ENCODE results near the gene TAF4.
"Not testable (repeated sequence)": the region's sequence is repeated elsewhere in the genome, so short reads cannot be mapped to it uniquely, and the experiment has no call there.

Gene TAF4

DNA sequence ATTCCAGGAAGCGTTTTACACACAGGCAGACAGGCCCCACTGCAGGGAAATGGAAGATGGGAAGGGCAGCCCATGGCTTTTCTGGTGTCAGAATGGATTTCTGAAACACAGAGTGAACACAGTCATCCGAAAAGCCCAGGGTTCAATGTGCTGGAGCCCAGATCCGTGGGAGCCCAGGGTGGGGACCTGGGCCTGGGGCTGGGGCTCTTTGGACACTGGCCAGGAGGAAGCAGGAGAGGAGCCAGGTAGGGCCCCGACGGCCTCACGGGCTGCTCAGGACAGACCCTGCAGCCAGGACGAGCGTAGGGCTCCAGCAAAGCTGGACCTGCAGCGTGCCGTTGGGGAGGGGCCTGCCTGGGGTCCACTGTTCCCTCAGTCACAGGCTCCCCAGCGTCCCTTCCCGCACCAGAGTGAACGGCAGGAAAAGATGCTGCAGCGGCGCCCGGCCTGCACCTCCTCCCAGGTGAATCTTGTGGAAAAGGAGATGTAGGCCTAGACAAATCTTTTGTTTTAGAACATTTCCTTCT is 32.3 kb upstream of the TAF4 start:
- H3K36me3 ChIP-seq (ENCODE audit: insufficient read depth, low read length) = no peaks in the 10 kb centered on the region
- H3K4me1 ChIP-seq (ENCODE audit: control insufficient read depth, insufficient read depth, low read length, unreplicated experiment) = no peaks in the 10 kb centered on the region
- peaks cover 12% of the 10 kb centered on the region; the same call in 1 of the 2 replicates for H3K27me3 ChIP-seq (ENCODE audit: insufficient read depth, low read length)
- no peak overlapping the region for H3K27ac ChIP-seq (ENCODE audit: low read depth, low read length)
- no peak overlapping the region for H3K4me3 ChIP-seq (ENCODE audit: low read depth, low read length)
- H3K79me2 ChIP-seq (ENCODE audit: control insufficient read depth, insufficient read depth, low read length, unreplicated experiment) = no peaks in the 10 kb centered on the region
- H2AFZ ChIP-seq (ENCODE audit: low read length, unreplicated experiment) = no peak overlapping the region

GRCh38 chr20:62096421-62097380 is 31.0 kb upstream of the TAF4 start:
- no peak overlapping the region for H2AFZ ChIP-seq (ENCODE audit: low read length, unreplicated experiment)
- no peak overlapping the region for H3K4me3 ChIP-seq (ENCODE audit: low read depth, low read length)
- no peaks in the 10 kb centered on the region for H3K4me1 ChIP-seq (ENCODE audit: control insufficient read depth, insufficient read depth, low read length, unreplicated experiment)
- peaks cover 10% of the 10 kb centered on the region; the same call in 1 of the 2 replicates for H3K27me3 ChIP-seq (ENCODE audit: insufficient read depth, low read length)
- no peaks in the 10 kb centered on the region for H3K79me2 ChIP-seq (ENCODE audit: control insufficient read depth, insufficient read depth, low read length, unreplicated experiment)
- H3K27ac ChIP-seq (ENCODE audit: low read depth, low read length) = no peak overlapping the region
- no peaks in the 10 kb centered on the region for H3K36me3 ChIP-seq (ENCODE audit: insufficient read depth, low read length)

DNA sequence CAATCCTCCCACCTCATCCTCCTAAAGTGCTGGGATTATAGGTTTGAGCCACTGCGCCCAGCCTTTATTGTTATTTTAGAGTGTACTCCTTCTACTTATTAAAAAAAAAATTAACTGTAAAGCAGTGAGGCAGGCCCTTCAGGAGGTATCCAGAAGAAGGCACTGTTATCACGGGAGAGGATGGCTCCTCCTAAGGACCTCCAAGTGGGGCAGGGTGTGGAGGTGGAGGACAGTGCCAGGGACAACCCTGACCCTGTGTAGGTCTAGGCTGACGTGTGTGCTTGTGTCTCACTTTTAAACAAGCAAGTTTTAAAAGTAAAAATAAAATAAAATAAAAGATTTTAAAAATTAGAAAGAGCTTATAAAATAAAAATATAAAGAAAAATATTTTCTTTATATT is 23.7 kb upstream of the TAF4 start:
- H3K36me3 ChIP-seq (ENCODE audit: insufficient read depth, low read length) = no peaks in the 10 kb centered on the region
- H3K79me2 ChIP-seq (ENCODE audit: control insufficient read depth, insufficient read depth, low read length, unreplicated experiment) = no peaks in the 10 kb centered on the region
- H3K27me3 ChIP-seq (ENCODE audit: insufficient read depth, low read length) = peaks cover 30% of the 10 kb centered on the region
- no peak overlapping the region for H2AFZ ChIP-seq (ENCODE audit: low read length, unreplicated experiment)
- H3K4me1 ChIP-seq (ENCODE audit: control insufficient read depth, insufficient read depth, low read length, unreplicated experiment) = peaks cover 3% of the 10 kb centered on the region
- no peak overlapping the region for H3K4me3 ChIP-seq (ENCODE audit: low read depth, low read length)
- H3K27ac ChIP-seq (ENCODE audit: low read depth, low read length) = no peak overlapping the region

DNA sequence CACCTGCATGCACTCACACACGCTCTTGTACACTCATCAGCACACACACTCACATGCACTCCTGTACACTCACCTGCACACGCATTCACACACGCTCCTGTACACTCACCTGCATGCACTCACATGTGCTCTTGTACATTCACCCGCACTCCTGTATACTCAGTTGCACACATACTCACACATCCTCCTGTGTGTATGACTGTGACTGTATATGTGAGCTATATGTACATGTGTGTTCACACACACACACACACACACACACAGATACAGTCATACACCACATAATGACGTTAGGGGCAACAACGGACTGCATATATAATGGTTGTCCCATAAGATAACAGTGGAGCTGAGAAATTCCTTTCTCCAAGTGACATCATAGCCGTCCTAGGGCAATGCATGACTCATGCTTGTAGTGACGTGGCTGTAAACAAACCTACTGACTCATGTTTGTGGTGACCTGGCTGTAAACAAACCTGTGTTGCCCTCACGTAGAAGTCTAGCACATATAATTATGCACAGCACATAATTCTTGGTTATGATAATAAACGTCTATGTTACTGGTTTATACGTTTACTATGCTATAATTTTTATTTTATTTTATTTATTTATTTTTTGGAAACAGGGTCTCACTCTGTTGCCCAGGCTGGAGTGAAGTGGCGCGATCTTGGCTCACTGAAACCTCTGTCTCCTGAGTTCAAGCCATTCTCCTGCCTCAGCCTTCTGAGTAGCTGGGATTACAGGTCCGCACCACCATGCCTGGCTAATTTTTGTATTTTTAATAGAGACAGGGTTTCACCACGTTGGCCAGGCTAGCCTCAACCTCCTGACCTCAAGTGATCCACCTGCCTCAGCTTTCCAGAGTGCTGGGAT is 22.8 kb upstream of the TAF4 start:
- Histone ChIP-seq H3K27me3 (ENCODE audit: insufficient read depth, low read length) (peaks cover 25% of the 10 kb centered on the region), H3K36me3 (ENCODE audit: insufficient read depth, low read length) (no peaks in the 10 kb centered on the region), H3K79me2 (ENCODE audit: control insufficient read depth, insufficient read depth, low read length, unreplicated experiment) (no peaks in the 10 kb centered on the region), H3K27ac (ENCODE audit: low read depth, low read length) (no peak overlapping the region), H2AFZ (ENCODE audit: low read length, unreplicated experiment) (no peak overlapping the region), H3K4me1 (ENCODE audit: control insufficient read depth, insufficient read depth, low read length, unreplicated experiment) (peaks cover 3% of the 10 kb centered on the region), H3K4me3 (ENCODE audit: low read depth, low read length) (no peak overlapping the region)

GRCh38 chr20:62087632-62088031 is 22.0 kb upstream of the TAF4 start:
- Histone ChIP-seq H3K4me3 (ENCODE audit: low read depth, low read length) (no peak overlapping the region), H3K4me1 (ENCODE audit: control insufficient read depth, insufficient read depth, low read length, unreplicated experiment) (peaks cover 3% of the 10 kb centered on the region), H2AFZ (ENCODE audit: low read length, unreplicated experiment) (no peak overlapping the region), H3K36me3 (ENCODE audit: insufficient read depth, low read length) (no peaks in the 10 kb centered on the region), H3K27ac (ENCODE audit: low read depth, low read length) (no peak overlapping the region), H3K79me2 (ENCODE audit: control insufficient read depth, insufficient read depth, low read length, unreplicated experiment) (no peaks in the 10 kb centered on the region), H3K27me3 (ENCODE audit: insufficient read depth, low read length) (peaks cover 30% of the 10 kb centered on the region)

DNA sequence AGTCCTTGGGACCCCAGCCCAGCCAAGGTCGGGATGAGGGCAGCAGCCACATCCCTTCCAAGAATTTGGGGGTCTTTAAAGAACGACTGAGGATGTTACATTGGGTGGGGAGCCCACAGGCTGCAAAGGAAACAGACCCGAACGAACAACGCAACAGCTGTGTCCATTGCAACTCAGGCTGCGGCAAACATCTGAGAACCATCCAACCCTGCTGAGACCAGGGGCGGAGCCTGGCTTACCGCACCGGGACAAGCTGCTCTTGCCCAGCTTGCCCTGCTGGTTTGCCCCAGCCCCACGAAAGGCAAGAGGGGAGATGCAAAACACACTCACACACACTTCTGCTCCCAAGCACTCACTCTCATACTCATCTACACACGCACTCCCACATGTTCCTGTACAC is 21.5 kb upstream of the TAF4 start:
- Histone ChIP-seq H3K4me3 (ENCODE audit: low read depth, low read length) (no peak overlapping the region), H3K27ac (ENCODE audit: low read depth, low read length) (no peak overlapping the region), H3K79me2 (ENCODE audit: control insufficient read depth, insufficient read depth, low read length, unreplicated experiment) (no peaks in the 10 kb centered on the region), H3K36me3 (ENCODE audit: insufficient read depth, low read length) (no peaks in the 10 kb centered on the region), H3K27me3 (ENCODE audit: insufficient read depth, low read length) (peaks cover 31% of the 10 kb centered on the region), H3K4me1 (ENCODE audit: control insufficient read depth, insufficient read depth, low read length, unreplicated experiment) (peaks cover 3% of the 10 kb centered on the region), H2AFZ (ENCODE audit: low read length, unreplicated experiment) (no peak overlapping the region)

DNA sequence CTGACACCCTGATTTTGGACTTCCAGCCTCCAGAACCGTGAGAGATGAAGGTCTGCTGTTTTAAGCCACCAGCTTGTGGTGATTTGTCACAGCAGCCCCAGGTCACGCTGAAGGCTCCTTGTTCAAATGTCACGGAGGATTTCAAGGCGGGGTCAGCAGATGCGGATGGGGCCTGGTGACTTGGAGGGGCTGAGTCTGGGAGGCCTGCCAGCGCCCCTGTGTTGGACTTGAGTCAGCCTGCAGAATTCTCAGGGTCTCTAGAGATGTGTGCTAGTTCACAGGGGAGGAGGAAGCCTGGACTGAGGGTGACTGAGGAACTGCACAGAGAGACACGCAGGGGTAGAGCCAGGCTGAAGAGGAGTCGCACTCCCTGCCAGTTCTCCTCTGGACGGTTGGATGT is 19.5 kb upstream of the TAF4 start:
- H3K4me3 ChIP-seq (ENCODE audit: low read depth, low read length) = no peak overlapping the region
- no peaks in the 10 kb centered on the region for H3K79me2 ChIP-seq (ENCODE audit: control insufficient read depth, insufficient read depth, low read length, unreplicated experiment)
- H2AFZ ChIP-seq (ENCODE audit: low read length, unreplicated experiment) = no peak overlapping the region
- no peak overlapping the region for H3K27ac ChIP-seq (ENCODE audit: low read depth, low read length)
- no peaks in the 10 kb centered on the region for H3K36me3 ChIP-seq (ENCODE audit: insufficient read depth, low read length)
- H3K27me3 ChIP-seq (ENCODE audit: insufficient read depth, low read length) = peaks cover 38% of the 10 kb centered on the region
- H3K4me1 ChIP-seq (ENCODE audit: control insufficient read depth, insufficient read depth, low read length, unreplicated experiment) = peaks cover 3% of the 10 kb centered on the region

- peaks cover 42% of the 10 kb centered on the region for H3K27me3 ChIP-seq (ENCODE audit: insufficient read depth, low read length)
- H3K4me1 ChIP-seq (ENCODE audit: control insufficient read depth, insufficient read depth, low read length, unreplicated experiment); H3K4me3 ChIP-seq (ENCODE audit: low read depth, low read length); H3K36me3 ChIP-seq (ENCODE audit: insufficient read depth, low read length); H3K79me2 ChIP-seq (ENCODE audit: control insufficient read depth, insufficient read depth, low read length, unreplicated experiment); H3K27ac ChIP-seq (ENCODE audit: low read depth, low read length); H2AFZ ChIP-seq (ENCODE audit: low read length, unreplicated experiment): not testable (repeated sequence)
Measured at GRCh38 chr20:62084224-62084623, 18.5 kb upstream of the TAF4 start.

DNA sequence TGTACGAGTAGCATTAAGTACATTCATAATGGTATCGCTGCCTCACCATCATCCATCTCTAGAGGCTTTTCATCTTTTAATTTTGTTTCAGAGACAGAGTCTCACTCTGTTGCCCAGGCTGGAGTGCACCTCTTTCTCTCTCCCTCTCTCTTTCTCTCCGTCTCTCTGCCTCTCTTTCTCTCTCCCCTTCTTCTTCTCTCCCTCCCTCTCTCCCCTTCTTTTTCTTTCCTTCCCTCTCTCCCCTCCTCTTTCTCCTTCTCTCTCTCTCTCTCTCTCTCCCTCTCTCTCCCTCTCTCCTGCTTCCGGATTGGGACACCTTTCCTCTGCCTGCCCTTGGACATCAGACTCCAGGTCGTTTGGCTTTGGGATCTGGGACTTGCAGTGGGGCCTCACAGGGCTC is 17.6 kb upstream of the TAF4 start:
- peaks cover 45% of the 10 kb centered on the region for H3K27me3 ChIP-seq (ENCODE audit: insufficient read depth, low read length)
- H3K27ac ChIP-seq (ENCODE audit: low read depth, low read length) = no peak overlapping the region

DNA sequence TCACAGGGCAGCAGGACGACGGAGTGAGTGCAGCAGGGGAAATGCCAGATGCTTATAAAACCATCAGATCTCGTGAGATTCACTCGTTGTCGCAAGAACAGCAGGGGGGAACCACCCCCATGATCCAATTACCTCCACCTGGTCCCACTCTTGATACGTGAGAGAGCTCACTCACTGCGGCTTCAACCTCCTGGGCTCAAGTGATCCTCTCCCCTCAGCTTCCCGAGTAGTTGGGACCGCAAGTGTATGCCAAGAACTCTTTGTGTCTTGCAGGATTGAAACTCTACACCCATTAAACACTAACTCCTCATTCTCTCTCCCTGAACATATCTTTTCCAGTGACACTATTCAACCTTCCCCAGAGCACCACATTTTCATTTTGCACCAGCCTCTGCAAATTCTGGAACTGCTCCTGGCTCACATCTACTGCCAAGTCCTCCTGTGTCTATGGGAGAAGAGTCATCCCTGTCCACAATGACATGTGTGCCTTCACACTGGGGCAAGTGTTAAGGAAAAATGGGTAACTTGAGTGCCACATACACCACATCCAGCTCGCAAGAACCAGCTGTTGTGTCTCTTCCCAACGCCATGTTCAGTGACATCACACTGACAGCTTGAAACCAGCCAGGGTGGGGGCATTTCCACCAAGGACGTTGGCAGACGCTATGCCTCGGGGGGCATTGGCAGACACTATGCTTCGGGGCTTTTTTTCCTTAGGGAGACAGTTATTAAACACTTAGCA is 14.7 kb upstream of the TAF4 start:
- no peaks in the 10 kb centered on the region for H3K79me2 ChIP-seq (ENCODE audit: control insufficient read depth, insufficient read depth, low read length, unreplicated experiment)
- H3K4me1 ChIP-seq (ENCODE audit: control insufficient read depth, insufficient read depth, low read length, unreplicated experiment) = no peaks in the 10 kb centered on the region
- H3K36me3 ChIP-seq (ENCODE audit: insufficient read depth, low read length) = no peaks in the 10 kb centered on the region
- peaks cover 33% of the 10 kb centered on the region for H3K27me3 ChIP-seq (ENCODE audit: insufficient read depth, low read length)
- no peak overlapping the region for H2AFZ ChIP-seq (ENCODE audit: low read length, unreplicated experiment)
- no peak overlapping the region for H3K27ac ChIP-seq (ENCODE audit: low read depth, low read length)
- no peak overlapping the region for H3K4me3 ChIP-seq (ENCODE audit: low read depth, low read length)

More for the DNA sequence above, 17.6 kb upstream of the TAF4 start:
- Histone ChIP-seq H2AFZ (ENCODE audit: low read length, unreplicated experiment) (no peak overlapping the region), H3K79me2 (ENCODE audit: control insufficient read depth, insufficient read depth, low read length, unreplicated experiment) (no peaks in the 10 kb centered on the region), H3K4me1 (ENCODE audit: control insufficient read depth, insufficient read depth, low read length, unreplicated experiment) (peaks cover 3% of the 10 kb centered on the region), H3K4me3 (ENCODE audit: low read depth, low read length) (no peak overlapping the region), H3K36me3 (ENCODE audit: insufficient read depth, low read length) (no peaks in the 10 kb centered on the region)

Data from ACC112 (cell line).